PC-9 (cell line): ENCODE results near the gene BRIP1.

Source experiments
- EZH2 ChIP-seq: fragments of 200-600 bp; sonication (generic); IDR thresholded peaks from 2 replicates; pipeline ENCODE4 v1.8.0; 2017; ENCODE audit warnings: antibody characterized with exemption, low read depth
- TF ChIP-seq, protein P1 (sequence below): fragments of 200-600 bp; sonication (generic); conservative IDR thresholded peaks from 2 replicates; pipeline ENCODE4 v1.6.1; 2017; ENCODE audit warnings: mixed run types, antibody characterized with exemption, mild to moderate bottlenecking, moderate library complexity

DNA sequence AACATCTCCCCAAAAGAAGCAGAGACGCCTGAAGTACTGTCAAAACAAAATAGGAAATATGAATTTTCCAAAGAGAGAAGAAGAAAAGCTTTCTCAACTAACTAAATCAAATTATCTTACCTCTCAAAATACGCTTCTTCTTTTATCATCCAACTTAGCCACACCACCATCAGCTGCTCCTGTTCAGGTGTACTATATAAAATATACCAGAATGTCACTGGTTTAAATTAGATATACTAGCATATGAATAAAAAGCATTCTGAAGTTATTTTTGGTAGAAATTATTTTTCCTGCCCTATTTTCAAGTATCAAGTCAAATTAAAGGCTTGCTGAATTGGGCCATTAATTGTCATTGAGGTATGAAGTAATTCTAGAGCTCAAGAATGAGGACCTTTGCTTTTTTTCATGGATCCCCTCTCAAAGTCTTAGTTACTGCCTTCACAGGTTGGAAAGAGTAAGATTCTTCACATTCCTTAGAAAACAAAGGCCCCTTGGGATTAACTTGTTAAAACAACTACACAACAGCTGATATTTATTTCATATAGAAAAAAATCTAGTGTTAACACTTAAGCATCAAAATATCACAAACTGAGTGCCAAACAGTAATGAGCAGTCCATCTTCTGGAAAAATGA lies 34.3 kb upstream of the BRIP1 start:
- TF ChIP-seq, protein P1, sequence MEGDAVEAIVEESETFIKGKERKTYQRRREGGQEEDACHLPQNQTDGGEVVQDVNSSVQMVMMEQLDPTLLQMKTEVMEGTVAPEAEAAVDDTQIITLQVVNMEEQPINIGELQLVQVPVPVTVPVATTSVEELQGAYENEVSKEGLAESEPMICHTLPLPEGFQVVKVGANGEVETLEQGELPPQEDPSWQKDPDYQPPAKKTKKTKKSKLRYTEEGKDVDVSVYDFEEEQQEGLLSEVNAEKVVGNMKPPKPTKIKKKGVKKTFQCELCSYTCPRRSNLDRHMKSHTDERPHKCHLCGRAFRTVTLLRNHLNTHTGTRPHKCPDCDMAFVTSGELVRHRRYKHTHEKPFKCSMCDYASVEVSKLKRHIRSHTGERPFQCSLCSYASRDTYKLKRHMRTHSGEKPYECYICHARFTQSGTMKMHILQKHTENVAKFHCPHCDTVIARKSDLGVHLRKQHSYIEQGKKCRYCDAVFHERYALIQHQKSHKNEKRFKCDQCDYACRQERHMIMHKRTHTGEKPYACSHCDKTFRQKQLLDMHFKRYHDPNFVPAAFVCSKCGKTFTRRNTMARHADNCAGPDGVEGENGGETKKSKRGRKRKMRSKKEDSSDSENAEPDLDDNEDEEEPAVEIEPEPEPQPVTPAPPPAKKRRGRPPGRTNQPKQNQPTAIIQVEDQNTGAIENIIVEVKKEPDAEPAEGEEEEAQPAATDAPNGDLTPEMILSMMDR, result no peak
- TF ChIP-seq EZH2, result no peak
